ENCODE data around the gene AIP. TPM values are rescaled to one million over a fixed set of nuclear protein-coding genes. Genes with fewer than 3 reads are reported as not detected.

Gene AIP
- total and polyA plus RNA-seq, 9 of the 15 experiments (the other 6 are each of a cell fraction or from before 2014, with no cell fraction given), result 5.2 to 92.5 (median 52.7) TPM

GRCh38 chr11:67504005-67504949 is 21.5 kb downstream of the AIP start:
- CTCF ChIA-PET (ENCODE audit: low intra/inter-chr PET ratio), result no interaction called here
- in situ Hi-C loops (cut with MboI), result no loop called here
- intact Hi-C loops (cut with micrococcal nuclease), result loop anchor here (1.0 kb wide), 1 partner anchor 22 kb away; no protein-coding TSS in a partner anchor
- BruUV-seq (replicated peaks), result no TSS peak
- H3K9me3 ChIP-seq (replicated peaks; ENCODE audit: control insufficient read depth, insufficient read depth, low read depth, low read length), result no peaks in the 10 kb centered on the region
- H3K27me3 ChIP-seq (ENCODE audit: control insufficient read depth in 2 of 2, insufficient read depth in 2 of 2, low read length in 2 of 2), result no peaks in the 10 kb centered on the region
- DNase-seq (ENCODE audit: extremely low read depth in 1 of 4, low spot score in 3 of 4) (peak; percentile 67 to 83 (median 78)), ATAC-seq (peak; percentile 0; the same call in 1 of the 3 replicates), FAIRE-seq (no peak)
- peak overlapping the region; percentile 71 for H2AFZ ChIP-seq (ENCODE audit: low read depth, low read length)
- H3K4me3 ChIP-seq, result peak overlapping the region; percentile 73
- H3K27ac ChIP-seq (ENCODE audit: extremely low read depth, low read depth, low read length), result peak overlapping the region; percentile 72
- peak overlapping the region; percentile 90 for H3K4me2 ChIP-seq (ENCODE audit: insufficient read depth, low read length)
- no peaks in the 10 kb centered on the region for H4K20me1 ChIP-seq (replicated peaks; ENCODE audit: control insufficient read depth, insufficient read depth, low read length)
- H3K79me2 ChIP-seq (ENCODE audit: control insufficient read depth, insufficient read depth, low read length), result peaks cover 33% of the 10 kb centered on the region
- peak overlapping the region; percentile 60 to 87 for H3K9ac ChIP-seq (ENCODE audit: insufficient read depth in 1 of 2, low read depth in 2 of 2, low read length in 2 of 2)
- POLR2A ChIA-PET, result interaction anchor here (0.6 kb wide), 1 partner anchor 212 kb away, joined by 3 read pairs; no protein-coding TSS in a partner anchor
- H3K9me1 ChIP-seq (ENCODE audit: control insufficient read depth, insufficient read depth, low read length), result peaks cover 6% of the 10 kb centered on the region
- peaks cover 28 to 76% of the 10 kb centered on the region in 2 experiments for H3K4me1 ChIP-seq (replicated peaks in 1 of 2; ENCODE audit: control insufficient read depth in 2 of 2, insufficient read depth in 2 of 2, low read length in 2 of 2)
- peaks cover 44% of the 10 kb centered on the region; the same call in 2 of the 3 replicates for H3K36me3 ChIP-seq (ENCODE audit: control insufficient read depth, insufficient read depth, low read length)
- WGBS (ENCODE audit: insufficient coverage, low coverage, missing lambda C conversion rate), result 8% methylated on average over 47 of the region's 101 CpGs
- TF ChIP-seq, protein P1, sequence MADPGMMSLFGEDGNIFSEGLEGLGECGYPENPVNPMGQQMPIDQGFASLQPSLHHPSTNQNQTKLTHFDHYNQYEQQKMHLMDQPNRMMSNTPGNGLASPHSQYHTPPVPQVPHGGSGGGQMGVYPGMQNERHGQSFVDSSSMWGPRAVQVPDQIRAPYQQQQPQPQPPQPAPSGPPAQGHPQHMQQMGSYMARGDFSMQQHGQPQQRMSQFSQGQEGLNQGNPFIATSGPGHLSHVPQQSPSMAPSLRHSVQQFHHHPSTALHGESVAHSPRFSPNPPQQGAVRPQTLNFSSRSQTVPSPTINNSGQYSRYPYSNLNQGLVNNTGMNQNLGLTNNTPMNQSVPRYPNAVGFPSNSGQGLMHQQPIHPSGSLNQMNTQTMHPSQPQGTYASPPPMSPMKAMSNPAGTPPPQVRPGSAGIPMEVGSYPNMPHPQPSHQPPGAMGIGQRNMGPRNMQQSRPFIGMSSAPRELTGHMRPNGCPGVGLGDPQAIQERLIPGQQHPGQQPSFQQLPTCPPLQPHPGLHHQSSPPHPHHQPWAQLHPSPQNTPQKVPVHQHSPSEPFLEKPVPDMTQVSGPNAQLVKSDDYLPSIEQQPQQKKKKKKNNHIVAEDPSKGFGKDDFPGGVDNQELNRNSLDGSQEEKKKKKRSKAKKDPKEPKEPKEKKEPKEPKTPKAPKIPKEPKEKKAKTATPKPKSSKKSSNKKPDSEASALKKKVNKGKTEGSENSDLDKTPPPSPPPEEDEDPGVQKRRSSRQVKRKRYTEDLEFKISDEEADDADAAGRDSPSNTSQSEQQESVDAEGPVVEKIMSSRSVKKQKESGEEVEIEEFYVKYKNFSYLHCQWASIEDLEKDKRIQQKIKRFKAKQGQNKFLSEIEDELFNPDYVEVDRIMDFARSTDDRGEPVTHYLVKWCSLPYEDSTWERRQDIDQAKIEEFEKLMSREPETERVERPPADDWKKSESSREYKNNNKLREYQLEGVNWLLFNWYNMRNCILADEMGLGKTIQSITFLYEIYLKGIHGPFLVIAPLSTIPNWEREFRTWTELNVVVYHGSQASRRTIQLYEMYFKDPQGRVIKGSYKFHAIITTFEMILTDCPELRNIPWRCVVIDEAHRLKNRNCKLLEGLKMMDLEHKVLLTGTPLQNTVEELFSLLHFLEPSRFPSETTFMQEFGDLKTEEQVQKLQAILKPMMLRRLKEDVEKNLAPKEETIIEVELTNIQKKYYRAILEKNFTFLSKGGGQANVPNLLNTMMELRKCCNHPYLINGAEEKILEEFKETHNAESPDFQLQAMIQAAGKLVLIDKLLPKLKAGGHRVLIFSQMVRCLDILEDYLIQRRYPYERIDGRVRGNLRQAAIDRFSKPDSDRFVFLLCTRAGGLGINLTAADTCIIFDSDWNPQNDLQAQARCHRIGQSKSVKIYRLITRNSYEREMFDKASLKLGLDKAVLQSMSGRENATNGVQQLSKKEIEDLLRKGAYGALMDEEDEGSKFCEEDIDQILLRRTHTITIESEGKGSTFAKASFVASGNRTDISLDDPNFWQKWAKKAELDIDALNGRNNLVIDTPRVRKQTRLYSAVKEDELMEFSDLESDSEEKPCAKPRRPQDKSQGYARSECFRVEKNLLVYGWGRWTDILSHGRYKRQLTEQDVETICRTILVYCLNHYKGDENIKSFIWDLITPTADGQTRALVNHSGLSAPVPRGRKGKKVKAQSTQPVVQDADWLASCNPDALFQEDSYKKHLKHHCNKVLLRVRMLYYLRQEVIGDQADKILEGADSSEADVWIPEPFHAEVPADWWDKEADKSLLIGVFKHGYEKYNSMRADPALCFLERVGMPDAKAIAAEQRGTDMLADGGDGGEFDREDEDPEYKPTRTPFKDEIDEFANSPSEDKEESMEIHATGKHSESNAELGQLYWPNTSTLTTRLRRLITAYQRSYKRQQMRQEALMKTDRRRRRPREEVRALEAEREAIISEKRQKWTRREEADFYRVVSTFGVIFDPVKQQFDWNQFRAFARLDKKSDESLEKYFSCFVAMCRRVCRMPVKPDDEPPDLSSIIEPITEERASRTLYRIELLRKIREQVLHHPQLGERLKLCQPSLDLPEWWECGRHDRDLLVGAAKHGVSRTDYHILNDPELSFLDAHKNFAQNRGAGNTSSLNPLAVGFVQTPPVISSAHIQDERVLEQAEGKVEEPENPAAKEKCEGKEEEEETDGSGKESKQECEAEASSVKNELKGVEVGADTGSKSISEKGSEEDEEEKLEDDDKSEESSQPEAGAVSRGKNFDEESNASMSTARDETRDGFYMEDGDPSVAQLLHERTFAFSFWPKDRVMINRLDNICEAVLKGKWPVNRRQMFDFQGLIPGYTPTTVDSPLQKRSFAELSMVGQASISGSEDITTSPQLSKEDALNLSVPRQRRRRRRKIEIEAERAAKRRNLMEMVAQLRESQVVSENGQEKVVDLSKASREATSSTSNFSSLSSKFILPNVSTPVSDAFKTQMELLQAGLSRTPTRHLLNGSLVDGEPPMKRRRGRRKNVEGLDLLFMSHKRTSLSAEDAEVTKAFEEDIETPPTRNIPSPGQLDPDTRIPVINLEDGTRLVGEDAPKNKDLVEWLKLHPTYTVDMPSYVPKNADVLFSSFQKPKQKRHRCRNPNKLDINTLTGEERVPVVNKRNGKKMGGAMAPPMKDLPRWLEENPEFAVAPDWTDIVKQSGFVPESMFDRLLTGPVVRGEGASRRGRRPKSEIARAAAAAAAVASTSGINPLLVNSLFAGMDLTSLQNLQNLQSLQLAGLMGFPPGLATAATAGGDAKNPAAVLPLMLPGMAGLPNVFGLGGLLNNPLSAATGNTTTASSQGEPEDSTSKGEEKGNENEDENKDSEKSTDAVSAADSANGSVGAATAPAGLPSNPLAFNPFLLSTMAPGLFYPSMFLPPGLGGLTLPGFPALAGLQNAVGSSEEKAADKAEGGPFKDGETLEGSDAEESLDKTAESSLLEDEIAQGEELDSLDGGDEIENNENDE (IDR thresholded peaks at IDR 0.05; ENCODE audit: low read depth, low read length), result no peak
- TF ChIP-seq EHMT2 (IDR thresholded peaks at IDR 0.05), result no peak
- TF ChIP-seq, protein P2, sequence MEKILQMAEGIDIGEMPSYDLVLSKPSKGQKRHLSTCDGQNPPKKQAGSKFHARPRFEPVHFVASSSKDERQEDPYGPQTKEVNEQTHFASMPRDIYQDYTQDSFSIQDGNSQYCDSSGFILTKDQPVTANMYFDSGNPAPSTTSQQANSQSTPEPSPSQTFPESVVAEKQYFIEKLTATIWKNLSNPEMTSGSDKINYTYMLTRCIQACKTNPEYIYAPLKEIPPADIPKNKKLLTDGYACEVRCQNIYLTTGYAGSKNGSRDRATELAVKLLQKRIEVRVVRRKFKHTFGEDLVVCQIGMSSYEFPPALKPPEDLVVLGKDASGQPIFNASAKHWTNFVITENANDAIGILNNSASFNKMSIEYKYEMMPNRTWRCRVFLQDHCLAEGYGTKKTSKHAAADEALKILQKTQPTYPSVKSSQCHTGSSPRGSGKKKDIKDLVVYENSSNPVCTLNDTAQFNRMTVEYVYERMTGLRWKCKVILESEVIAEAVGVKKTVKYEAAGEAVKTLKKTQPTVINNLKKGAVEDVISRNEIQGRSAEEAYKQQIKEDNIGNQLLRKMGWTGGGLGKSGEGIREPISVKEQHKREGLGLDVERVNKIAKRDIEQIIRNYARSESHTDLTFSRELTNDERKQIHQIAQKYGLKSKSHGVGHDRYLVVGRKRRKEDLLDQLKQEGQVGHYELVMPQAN (IDR thresholded peaks at IDR 0.05; ENCODE audit: borderline replicate concordance), result peak; percentile 56; the same call in 1 of the 2 replicates
- no peak; the same call in 1 of the 2 replicates for TF ChIP-seq ZNF143 (CRISPR knock-in tag; IDR thresholded peaks at IDR 0.05)
- TF ChIP-seq KDM5B (IDR thresholded peaks at IDR 0.05; ENCODE audit: insufficient replicate concordance, low read depth, low read length), result peak; percentile 61
- 0 out of 2 replicates have a peak, but pooled peaks have one; percentile 51 for TF ChIP-seq HDAC6 (IDR thresholded peaks at IDR 0.05; ENCODE audit: low read depth, low read length)

Data from K562 (cell line).